BLaER1 treated with 17β-estradiol and CSF1 and Interleukin-3, amounts not matched to agents 10 nM and 100 nM (cell line): ENCODE results near the gene GFRA1.
A peak's percentile ranks its signal among the peaks of the same experiment; 100 is the strongest.

Source experiments
- H3K27ac ChIP-seq, 11 experiments: shearing (Covaris generic); formaldehyde crosslinking; 2 replicates each; pipeline ENCODE4 v1.8.1; 2022
- H3K27me3 ChIP-seq, 11 experiments: shearing (Covaris generic); formaldehyde crosslinking; 2 replicates each; pipeline ENCODE4 v1.8.1; 2022
- H3K36me3 ChIP-seq, 11 experiments: shearing (Covaris generic); formaldehyde crosslinking; 2 replicates each; pipeline ENCODE4 v1.8.1; 2022
- H3K4me1 ChIP-seq, 10 experiments: shearing (Covaris generic); formaldehyde crosslinking; 2 replicates each; pipeline ENCODE4 v1.8.1; 2022
- H3K4me2 ChIP-seq, 11 experiments: shearing (Covaris generic); formaldehyde crosslinking; 2 replicates each; pipeline ENCODE4 v1.8.1; 2022
- H3K4me3 ChIP-seq, 10 experiments: shearing (Covaris generic); formaldehyde crosslinking; 2 replicates each; pipeline ENCODE4 v1.8.1; 2022
- H3K9ac ChIP-seq, 11 experiments: shearing (Covaris generic); formaldehyde crosslinking; 2 replicates each; pipeline ENCODE4 v1.8.1; 2022
- H3K9me3 ChIP-seq, 11 experiments: shearing (Covaris generic); formaldehyde crosslinking; replicated peaks in 1 of 11; 2 replicates each; pipeline ENCODE4 v1.8.1; 2022
- H4K20me1 ChIP-seq, 11 experiments: shearing (Covaris generic); formaldehyde crosslinking; 2 replicates each; pipeline ENCODE4 v1.8.1; 2022
- Cebpa-rat ChIP-seq, 11 experiments: shearing (Covaris generic); IDR thresholded peaks; 2 replicates each; pipeline ENCODE4 v1.8.1; 2022

Gene GFRA1

DNA sequence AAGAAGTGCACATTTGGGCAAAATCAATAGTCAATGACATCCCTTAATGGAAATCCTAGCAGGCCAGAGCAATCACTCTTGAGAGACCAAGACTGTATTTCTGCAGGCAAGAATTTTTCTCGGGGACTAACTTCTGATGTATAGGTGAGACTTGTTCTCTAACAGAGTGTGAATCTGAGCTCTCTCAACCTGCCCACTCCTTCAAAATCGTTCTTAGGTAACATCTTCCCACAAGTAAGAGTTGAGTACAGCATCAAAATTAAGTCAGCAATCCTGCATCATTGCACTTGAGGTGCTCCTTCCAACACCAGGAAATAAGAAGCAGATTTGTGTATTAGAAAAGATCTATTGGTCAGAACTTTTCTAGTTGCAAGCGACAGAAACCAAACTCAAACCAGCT is 25.6 kb upstream of the GFRA1 start:
- no peak overlapping the region for H3K9ac ChIP-seq
- H3K4me2 ChIP-seq, result no peak overlapping the region
- no peak for TF ChIP-seq Cebpa-rat (IDR thresholded peaks at IDR 0.05)

DNA sequence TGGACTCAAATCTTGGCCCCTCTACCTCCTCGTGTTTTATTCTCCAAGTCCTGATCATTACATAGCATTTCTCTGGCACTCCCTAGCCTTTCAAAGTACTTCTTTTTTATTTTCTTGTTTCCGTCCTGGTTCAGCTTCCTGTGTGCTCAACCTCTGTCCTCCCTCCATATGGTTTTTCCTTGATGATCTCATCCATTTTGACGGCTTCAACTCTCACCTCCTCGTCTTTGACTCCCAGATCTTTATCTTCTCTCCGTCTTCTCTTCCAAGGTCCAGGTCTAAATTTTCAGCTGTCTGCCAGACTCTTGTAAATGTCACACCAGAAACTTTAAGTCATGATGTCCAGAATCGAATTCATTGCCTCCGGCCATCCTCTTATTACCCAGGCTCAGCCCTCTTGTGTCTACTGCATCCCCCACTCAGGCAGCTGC is 23.3 kb upstream of the GFRA1 start:
- Histone ChIP-seq H4K20me1 (no peaks in the 10 kb centered on the region), H3K4me3 (no peak overlapping the region)
- no peak for TF ChIP-seq Cebpa-rat (IDR thresholded peaks at IDR 0.05)

More for the DNA sequence above, 25.6 kb upstream of the GFRA1 start:
- H3K27ac ChIP-seq, result no peak overlapping the region
- H3K4me1 ChIP-seq, result no peaks in the 10 kb centered on the region
- H3K4me3 ChIP-seq, result no peak overlapping the region
- H3K36me3 ChIP-seq, result no peaks in the 10 kb centered on the region
- no peaks in the 10 kb centered on the region for H4K20me1 ChIP-seq
- no peaks in the 10 kb centered on the region for H3K9me3 ChIP-seq
- H3K27me3 ChIP-seq, result no peaks in the 10 kb centered on the region

DNA sequence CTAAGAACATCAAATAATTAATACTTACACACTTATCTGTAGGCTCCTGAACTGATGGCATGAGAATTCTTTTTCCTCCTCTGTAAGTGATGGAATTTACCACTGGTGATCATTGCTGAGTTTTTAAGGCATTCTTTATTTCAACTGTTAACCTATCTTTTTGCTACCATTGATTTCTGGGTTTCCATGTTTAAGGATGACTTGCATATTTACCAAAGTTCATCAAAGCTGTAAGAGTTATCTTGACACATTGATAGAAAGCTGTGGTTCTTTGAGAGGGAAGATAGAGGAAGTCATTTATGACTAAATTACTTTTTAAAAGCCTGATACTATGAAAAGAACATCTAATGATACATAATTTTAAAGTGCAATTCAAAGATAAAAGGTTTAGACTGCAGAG is 19.5 kb upstream of the GFRA1 start:
- Histone ChIP-seq H3K9me3 (no peaks in the 10 kb centered on the region), H3K4me1 (peaks cover under 1 to 3% (median 1%) of the 10 kb centered on the region in 10 experiments; a peak in 15 of 20 replicates), H3K4me3 (no peak overlapping the region), H3K36me3 (no peaks in the 10 kb centered on the region), H3K4me2 (no peak overlapping the region), H3K27ac (no peak overlapping the region), H3K9ac (no peak overlapping the region), H3K27me3 (no peaks in the 10 kb centered on the region), H4K20me1 (no peaks in the 10 kb centered on the region)
- TF ChIP-seq Cebpa-rat (IDR thresholded peaks at IDR 0.05), result no peak

More for the DNA sequence above, 23.3 kb upstream of the GFRA1 start:
- Histone ChIP-seq H3K27me3 (no peaks in the 10 kb centered on the region), H3K9ac (no peak overlapping the region), H3K27ac (no peak overlapping the region), H3K4me2 (no peak overlapping the region), H3K4me1 (no peaks in the 10 kb centered on the region), H3K9me3 (no peaks in the 10 kb centered on the region), H3K36me3 (no peaks in the 10 kb centered on the region)

DNA sequence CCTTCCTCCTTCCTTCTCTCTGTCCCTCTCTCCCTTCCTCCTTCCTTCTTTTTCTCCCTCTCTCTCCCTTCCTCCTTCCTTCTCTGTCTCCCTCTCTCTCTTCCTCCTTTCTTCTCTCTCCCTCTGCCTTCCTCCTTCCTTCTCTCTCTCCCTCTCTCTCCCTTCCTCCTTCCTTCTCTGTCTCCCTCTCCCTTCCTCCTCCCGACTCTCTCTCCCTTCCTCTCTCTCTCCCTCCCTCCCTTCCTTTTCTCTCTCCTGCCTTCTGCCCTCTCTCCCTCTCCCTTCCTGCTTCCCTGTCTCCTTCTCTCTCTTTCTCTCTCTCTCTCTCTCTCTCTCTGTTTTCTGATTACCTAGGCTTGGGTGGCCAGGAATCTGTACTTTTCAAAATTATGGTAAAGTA is 16.6 kb upstream of the GFRA1 start:
- Histone ChIP-seq H3K9me3 (no peaks in the 10 kb centered on the region), H3K4me3 (no peak overlapping the region), H3K27ac (no peak overlapping the region), H3K36me3 (no peaks in the 10 kb centered on the region), H3K4me2 (no peak overlapping the region), H3K9ac (no peak overlapping the region), H3K4me1 (peaks cover 9 to 14% (median 11%) of the 10 kb centered on the region in 10 experiments; a peak in 17 of 20 replicates), H4K20me1 (no peaks in the 10 kb centered on the region), H3K27me3 (no peaks in the 10 kb centered on the region)
- TF ChIP-seq Cebpa-rat (IDR thresholded peaks at IDR 0.05), result no peak

DNA sequence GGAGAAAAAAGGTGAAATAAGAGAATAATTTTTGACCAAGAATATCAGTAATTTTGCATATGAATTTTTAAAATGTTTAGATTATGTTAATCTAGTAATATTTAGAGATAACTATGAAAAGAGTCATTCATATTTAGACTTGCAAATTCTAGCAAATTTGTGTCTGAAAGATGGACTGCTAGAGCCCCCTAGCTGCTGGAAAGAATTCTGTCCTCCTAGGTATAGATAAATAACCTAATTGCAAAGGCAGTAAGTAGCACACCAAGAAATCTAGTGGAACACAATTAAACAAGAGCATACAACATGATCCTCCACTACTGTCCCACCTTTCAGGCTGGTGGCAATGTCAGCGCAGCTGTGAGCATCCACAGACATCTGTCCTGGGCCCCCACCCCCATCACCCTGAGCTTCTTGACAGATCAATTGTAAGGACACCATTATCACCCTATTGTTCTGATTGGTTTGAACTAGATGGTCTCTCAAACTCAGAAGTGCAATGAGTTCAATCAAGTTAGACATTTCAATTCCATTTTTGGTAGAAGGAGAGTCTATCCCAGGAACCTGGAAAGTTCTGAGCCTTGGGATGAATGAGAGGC is 15.0 kb upstream of the GFRA1 start:
- Histone ChIP-seq H3K36me3 (no peaks in the 10 kb centered on the region), H4K20me1 (no peaks in the 10 kb centered on the region), H3K27ac (no peak overlapping the region), H3K4me1 (peaks cover 9 to 14% (median 11%) of the 10 kb centered on the region in 10 experiments; a peak in 17 of 20 replicates), H3K27me3 (no peaks in the 10 kb centered on the region), H3K4me2 (no peak overlapping the region), H3K9me3 (no peaks in the 10 kb centered on the region), H3K9ac (no peak overlapping the region), H3K4me3 (no peak overlapping the region)
- TF ChIP-seq Cebpa-rat (IDR thresholded peaks at IDR 0.05), result no peak

DNA sequence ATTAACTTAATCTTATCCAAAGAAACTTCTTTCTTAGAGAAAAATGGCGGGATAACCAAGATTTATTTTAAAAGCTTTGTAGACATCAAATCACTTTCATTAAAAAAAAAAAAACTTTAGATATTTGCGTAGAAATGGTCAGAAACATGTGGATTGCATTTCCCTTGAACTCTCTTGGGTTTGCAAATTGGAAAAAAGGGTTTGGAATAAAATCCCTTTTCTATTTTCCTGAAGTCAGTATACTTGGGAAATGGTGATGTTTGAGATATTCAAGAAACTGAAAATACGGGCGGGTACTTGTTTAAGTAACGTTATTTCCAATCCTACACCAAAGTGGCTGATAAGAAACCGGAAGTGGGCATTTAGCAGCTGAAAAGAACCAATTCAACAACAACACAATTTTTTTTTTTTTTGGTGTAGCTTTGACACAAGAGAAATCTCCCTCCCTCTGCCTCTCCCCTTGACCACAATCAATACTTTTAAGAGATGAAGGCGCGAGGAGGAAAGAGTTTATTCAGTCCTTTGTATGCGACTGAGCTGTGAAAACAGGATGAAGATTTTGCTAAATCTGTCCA is 13.7 kb upstream of the GFRA1 start:
- H3K27me3 ChIP-seq, result no peaks in the 10 kb centered on the region

DNA sequence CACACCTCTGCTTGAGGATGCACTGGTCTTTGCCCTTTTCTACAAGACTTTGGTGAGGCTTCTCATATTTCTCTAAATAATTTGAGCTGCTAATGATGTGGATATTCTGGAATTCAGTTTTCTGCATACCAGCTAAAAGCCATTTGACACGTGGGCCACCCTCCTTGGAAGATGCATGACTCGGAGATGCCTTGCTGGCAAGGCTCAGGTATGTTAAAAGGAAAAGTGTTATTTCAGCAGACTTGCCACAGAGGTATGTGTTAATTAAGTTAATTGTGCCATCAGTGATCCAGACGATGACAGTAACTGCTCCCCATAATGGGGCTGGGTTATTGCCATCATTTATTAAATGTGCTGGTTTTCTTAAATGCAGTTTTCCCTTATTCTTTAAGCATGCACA is 8.8 kb upstream of the GFRA1 start:
- Histone ChIP-seq H3K4me2 (no peak overlapping the region), H3K9ac (no peak overlapping the region), H3K4me3 (no peak overlapping the region), H4K20me1 (no peaks in the 10 kb centered on the region), H3K9me3 (no peaks in the 10 kb centered on the region), H3K4me1 (peaks cover 2 to 4% (median 2%) of the 10 kb centered on the region in 10 experiments; a peak in 17 of 20 replicates), H3K27me3 (no peaks in the 10 kb centered on the region), H3K36me3 (no peaks in the 10 kb centered on the region), H3K27ac (no peak overlapping the region)
- TF ChIP-seq Cebpa-rat (IDR thresholded peaks at IDR 0.05), result no peak

More for the DNA sequence above, 13.7 kb upstream of the GFRA1 start:
- Histone ChIP-seq H3K36me3 (no peaks in the 10 kb centered on the region), H3K27ac (peak overlapping the region in 1 of 11 experiments; percentile 15; a peak in 1 of 22 replicates), H3K4me3 (peak overlapping the region in 2 of 10 experiments; percentile 17 to 26; a peak in 2 of 20 replicates), H4K20me1 (no peaks in the 10 kb centered on the region), H3K4me1 (peaks cover 9 to 14% (median 11%) of the 10 kb centered on the region in 10 experiments; a peak in 17 of 20 replicates), H3K9me3 (no peaks in the 10 kb centered on the region), H3K9ac (peak overlapping the region in 2 of 11 experiments; percentile 36 to 53; a peak in 2 of 22 replicates), H3K4me2 (peak overlapping the region; percentile 12 to 76 (median 64); a peak in 21 of 22 replicates)
- no peak for TF ChIP-seq Cebpa-rat (IDR thresholded peaks at IDR 0.05)

DNA sequence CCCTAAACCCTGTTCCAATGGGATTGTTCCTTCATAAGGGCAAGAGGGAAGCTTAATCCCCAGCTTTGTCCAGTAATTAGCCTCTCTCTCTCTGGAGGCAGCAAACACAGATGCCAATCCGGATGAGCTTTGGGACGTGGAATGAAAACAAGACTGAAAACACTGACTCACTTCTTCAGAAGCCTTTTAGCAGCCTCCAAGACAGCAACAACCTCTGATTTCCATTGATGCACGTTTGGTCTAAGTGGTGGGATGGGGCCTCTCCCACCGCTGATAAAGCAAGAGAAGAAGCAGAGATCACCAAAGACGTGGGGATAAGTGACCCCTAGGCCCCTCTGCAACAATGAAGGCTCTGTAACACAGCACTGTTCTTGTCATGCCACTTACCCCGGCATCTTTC is 5.8 kb upstream of the GFRA1 start:
- H3K27ac ChIP-seq, result no peak overlapping the region
- H3K4me1 ChIP-seq, result no peaks in the 10 kb centered on the region
- no peak overlapping the region for H3K4me3 ChIP-seq
- peaks cover 14 to 25% (median 23%) of the 10 kb centered on the region in 11 experiments for H3K27me3 ChIP-seq
- H3K9me3 ChIP-seq, result peaks cover 5 to 13% (median 8%) of the 10 kb centered on the region in 11 experiments; a peak in 19 of 22 replicates
- no peak for TF ChIP-seq Cebpa-rat (IDR thresholded peaks at IDR 0.05)
- no peak overlapping the region for H3K4me2 ChIP-seq
- H3K36me3 ChIP-seq, result no peaks in the 10 kb centered on the region
- H3K9ac ChIP-seq, result no peak overlapping the region
- no peaks in the 10 kb centered on the region for H4K20me1 ChIP-seq

DNA sequence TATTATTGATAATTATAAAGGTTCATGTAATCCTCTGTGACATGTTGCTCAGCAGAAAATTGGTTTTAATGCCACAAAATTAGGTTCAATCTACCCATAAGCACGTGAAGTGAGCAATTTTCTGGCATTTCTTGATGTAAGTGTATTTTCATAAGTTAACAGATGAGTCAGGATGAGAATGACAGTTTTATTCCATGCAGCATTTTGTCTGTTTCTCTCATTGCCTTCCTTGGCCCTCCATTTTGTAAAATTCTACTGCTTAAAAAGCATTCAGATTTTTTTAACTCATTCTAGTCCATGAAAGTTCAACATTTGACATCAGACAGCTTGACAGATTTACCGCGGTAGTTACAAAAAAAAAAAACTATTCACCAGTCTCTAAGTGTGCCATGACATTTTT is 4.0 kb upstream of the GFRA1 start:
- H3K27ac ChIP-seq, result no peak overlapping the region
- peaks cover 33 to 43% (median 42%) of the 10 kb centered on the region in 11 experiments for H3K27me3 ChIP-seq
- peaks cover 0 to 18% (median 9%) of the 10 kb centered on the region in 10 experiments; a peak in 8 of 20 replicates for H3K4me1 ChIP-seq
- peaks cover 20 to 30% (median 27%) of the 10 kb centered on the region in 11 experiments for H3K9me3 ChIP-seq
- no peak for TF ChIP-seq Cebpa-rat (IDR thresholded peaks at IDR 0.05)
- no peak overlapping the region for H3K9ac ChIP-seq
- H3K4me3 ChIP-seq, result no peak overlapping the region
- no peaks in the 10 kb centered on the region for H3K36me3 ChIP-seq
- no peak overlapping the region for H3K4me2 ChIP-seq
- peaks cover 0 to 10% (median 0%) of the 10 kb centered on the region in 11 experiments; a peak in 2 of 22 replicates for H4K20me1 ChIP-seq
